ENCODE data around the gene PRG2. TPM values are rescaled to one million over a fixed set of nuclear protein-coding genes. Genes with fewer than 3 reads are reported as not detected.
"Not testable (repeated sequence)": the region's sequence is repeated elsewhere in the genome, so short reads cannot be mapped to it uniquely, and the experiment has no call there.

The PRG2 gene
- total and polyA plus RNA-seq, 9 of the 15 experiments (the other 6 are each of a cell fraction or from before 2014, with no cell fraction given): 1.8 to 78.0 (median 26.6) TPM

DNA sequence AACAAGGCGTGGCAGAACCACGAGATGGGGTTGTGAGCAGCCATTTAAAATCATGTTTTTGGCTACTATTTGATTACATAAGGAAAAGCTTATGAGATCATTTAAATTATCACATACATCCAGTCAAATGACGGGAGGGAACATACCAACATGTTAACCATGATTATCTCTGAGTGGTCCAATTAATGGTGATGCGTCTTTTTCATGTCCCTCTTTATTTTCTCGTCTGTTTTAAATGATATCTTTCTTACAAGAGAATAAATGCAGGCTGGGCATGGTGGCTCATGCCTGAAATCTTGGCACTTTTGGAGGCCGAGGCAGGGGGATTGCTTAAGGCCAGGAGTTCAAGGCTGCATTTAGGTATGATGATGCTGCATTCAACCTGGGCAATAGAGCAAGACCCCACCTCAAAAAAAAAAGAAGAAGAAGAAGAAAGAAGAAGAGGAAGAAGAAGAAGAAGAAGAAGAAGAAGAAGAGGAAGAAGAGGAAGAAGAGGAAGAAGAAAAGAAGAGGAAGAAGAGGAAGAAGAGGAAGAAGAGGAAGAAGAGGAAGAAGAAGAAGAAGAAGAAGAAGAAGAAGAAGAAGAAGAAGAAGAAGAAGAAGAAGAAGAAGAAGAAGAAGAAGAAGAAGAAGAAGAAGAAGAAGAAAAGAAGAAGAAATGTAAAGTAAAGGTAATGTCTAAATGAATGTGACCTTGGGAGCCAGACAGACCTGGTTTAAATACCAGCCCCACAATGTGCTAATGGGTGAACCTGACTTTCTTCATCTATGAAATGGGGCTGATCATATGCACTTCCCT, 12.8 kb upstream of the PRG2 start:
- H3K79me2 ChIP-seq (ENCODE audit: control insufficient read depth, insufficient read depth, low read length); H3K9ac ChIP-seq (ENCODE audit: insufficient read depth in 1 of 2, low read depth in 2 of 2, low read length in 2 of 2); H3K4me3 ChIP-seq; FAIRE-seq; H3K9me1 ChIP-seq (ENCODE audit: control insufficient read depth, insufficient read depth, low read length); H3K9me3 ChIP-seq (replicated peaks; ENCODE audit: control insufficient read depth, insufficient read depth, low read depth, low read length); H3K27me3 ChIP-seq (ENCODE audit: control insufficient read depth in 2 of 2, insufficient read depth in 2 of 2, low read length in 2 of 2); in situ Hi-C loops (cut with MboI); DNase-seq (ENCODE audit: extremely low read depth in 1 of 4, low spot score in 3 of 4); CTCF ChIA-PET (ENCODE audit: low intra/inter-chr PET ratio); BruUV-seq (replicated peaks); H2AFZ ChIP-seq (ENCODE audit: low read depth, low read length); H4K20me1 ChIP-seq (replicated peaks; ENCODE audit: control insufficient read depth, insufficient read depth, low read length); ATAC-seq; TF ChIP-seq ATF1 (CRISPR knock-in tag; IDR thresholded peaks at IDR 0.05): not testable (repeated sequence)
- Histone ChIP-seq H3K36me3 (ENCODE audit: control insufficient read depth, insufficient read depth, low read length) (peaks cover 30% of the 10 kb centered on the region), H3K27ac (ENCODE audit: extremely low read depth, low read depth, low read length) (peak overlapping the region; percentile 27; the same call in 1 of the 3 replicates), H3K4me2 (ENCODE audit: insufficient read depth, low read length) (peak overlapping the region; percentile 26; the same call in 1 of the 2 replicates), H3K4me1 (replicated peaks in 1 of 2; ENCODE audit: control insufficient read depth in 2 of 2, insufficient read depth in 2 of 2, low read length in 2 of 2) (peaks cover 13 to 28% of the 10 kb centered on the region in 2 experiments; a peak in 3 of 5 replicates)
- POLR2A ChIA-PET: interaction anchor here (0.8 to 2.8 kb wide), 7 partner anchors 8 to 65 kb away, joined by 3 to 18 read pairs (median 5); partner anchors contain the start of gene P2RX3
- intact Hi-C loops (cut with micrococcal nuclease): loop anchor here (2.0 kb wide), 2 partner anchors 22 to 44 kb away; no protein-coding TSS in a partner anchor
- TF ChIP-seq, protein P1, sequence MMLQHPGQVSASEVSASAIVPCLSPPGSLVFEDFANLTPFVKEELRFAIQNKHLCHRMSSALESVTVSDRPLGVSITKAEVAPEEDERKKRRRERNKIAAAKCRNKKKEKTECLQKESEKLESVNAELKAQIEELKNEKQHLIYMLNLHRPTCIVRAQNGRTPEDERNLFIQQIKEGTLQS (IDR thresholded peaks at IDR 0.05): peak; percentile 7; the same call in 1 of the 2 replicates
- TF ChIP-seq, protein P1 (CRISPR knock-in tag; conservative IDR thresholded peaks at IDR 0.05): not testable (repeated sequence)
- TF ChIP-seq, protein P2, sequence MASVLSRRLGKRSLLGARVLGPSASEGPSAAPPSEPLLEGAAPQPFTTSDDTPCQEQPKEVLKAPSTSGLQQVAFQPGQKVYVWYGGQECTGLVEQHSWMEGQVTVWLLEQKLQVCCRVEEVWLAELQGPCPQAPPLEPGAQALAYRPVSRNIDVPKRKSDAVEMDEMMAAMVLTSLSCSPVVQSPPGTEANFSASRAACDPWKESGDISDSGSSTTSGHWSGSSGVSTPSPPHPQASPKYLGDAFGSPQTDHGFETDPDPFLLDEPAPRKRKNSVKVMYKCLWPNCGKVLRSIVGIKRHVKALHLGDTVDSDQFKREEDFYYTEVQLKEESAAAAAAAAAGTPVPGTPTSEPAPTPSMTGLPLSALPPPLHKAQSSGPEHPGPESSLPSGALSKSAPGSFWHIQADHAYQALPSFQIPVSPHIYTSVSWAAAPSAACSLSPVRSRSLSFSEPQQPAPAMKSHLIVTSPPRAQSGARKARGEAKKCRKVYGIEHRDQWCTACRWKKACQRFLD (CRISPR knock-in tag; IDR thresholded peaks at IDR 0.05): peak; percentile 19; the same call in 1 of the 2 replicates
- peak; percentile 58; the same call in 1 of the 2 replicates for TF ChIP-seq PTBP1 (IDR thresholded peaks at IDR 0.05; ENCODE audit: low read depth, low read length)
- TF ChIP-seq ATF1 (tag; IDR thresholded peaks at IDR 0.05): peak; percentile 16; the same call in 1 of the 2 replicates
- TF ChIP-seq FOXK2 (conservative IDR thresholded peaks at IDR 0.05 in 1 of 2, IDR thresholded peaks at IDR 0.05 in 1 of 2; ENCODE audit: low read depth in 2 of 2): 0 out of 4 replicates have a peak, but pooled peaks of 1 of the 2 experiments have one; percentile 6
- TF ChIP-seq, protein P3, sequence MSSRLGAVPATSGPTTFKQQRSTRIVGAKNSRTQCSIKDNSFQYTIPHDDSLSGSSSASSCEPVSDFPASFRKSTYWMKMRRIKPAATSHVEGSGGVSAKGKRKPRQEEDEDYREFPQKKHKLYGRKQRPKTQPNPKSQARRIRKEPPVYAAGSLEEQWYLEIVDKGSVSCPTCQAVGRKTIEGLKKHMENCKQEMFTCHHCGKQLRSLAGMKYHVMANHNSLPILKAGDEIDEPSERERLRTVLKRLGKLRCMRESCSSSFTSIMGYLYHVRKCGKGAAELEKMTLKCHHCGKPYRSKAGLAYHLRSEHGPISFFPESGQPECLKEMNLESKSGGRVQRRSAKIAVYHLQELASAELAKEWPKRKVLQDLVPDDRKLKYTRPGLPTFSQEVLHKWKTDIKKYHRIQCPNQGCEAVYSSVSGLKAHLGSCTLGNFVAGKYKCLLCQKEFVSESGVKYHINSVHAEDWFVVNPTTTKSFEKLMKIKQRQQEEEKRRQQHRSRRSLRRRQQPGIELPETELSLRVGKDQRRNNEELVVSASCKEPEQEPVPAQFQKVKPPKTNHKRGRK (tag; IDR thresholded peaks at IDR 0.05): peak; percentile 91
- TF ChIP-seq LEF1 (IDR thresholded peaks at IDR 0.05): peak; percentile 6; the same call in 1 of the 2 replicates
- TF ChIP-seq ZNF121 (CRISPR knock-in tag; conservative IDR thresholded peaks at IDR 0.05): peak; percentile 91
- TF ChIP-seq KAT7 (CRISPR knock-in tag; IDR thresholded peaks at IDR 0.05; ENCODE audit: borderline replicate concordance): 0 out of 2 replicates have a peak, but pooled peaks have one; percentile 5
- peak; percentile 59 for TF ChIP-seq RBM25 (IDR thresholded peaks at IDR 0.05; ENCODE audit: low read depth, low read length, severe bottlenecking)
- TF ChIP-seq ZBTB17 (CRISPR knock-in tag; IDR thresholded peaks at IDR 0.05): 0 out of 2 replicates have a peak, but pooled peaks have one; percentile 14
- 18% methylated on average over 6 of the region's 6 CpGs for WGBS (ENCODE audit: insufficient coverage, low coverage, missing lambda C conversion rate)

Measured in K562 (cell line).